Neural progenitor cell (in vitro differentiated cells): ENCODE measurements around the gene MMRN2.

Experiments used
- CTCF ChIP-seq: fragments of 200-600 bp; sonication (generic); IDR thresholded peaks from 2 replicates; pipeline ENCODE4 v1.5.1; 2017; ENCODE audit warnings: antibody characterized with exemption, mild to moderate bottlenecking
- EZH2 ChIP-seq: fragments of 200-600 bp; sonication (generic); IDR thresholded peaks from 2 replicates; pipeline ENCODE4 v1.6.1; 2017; ENCODE audit warnings: antibody characterized with exemption, mild to moderate bottlenecking, moderate library complexity
- EZH2phosphoT487 ChIP-seq: fragments of 200-600 bp; sonication (generic); IDR thresholded peaks from 2 replicates; pipeline ENCODE4 v1.6.1; 2017; ENCODE audit warnings: antibody characterized with exemption

- TF ChIP-seq CTCF (no peak), EZH2phosphoT487 (no peak), EZH2 (no peak)
Measured at GRCh38 chr10:86970982-86971231, 13.5 kb upstream of the MMRN2 start.
